HUES64 (cell line): ENCODE results near the gene CD99L2.

ENCODE experiments used
- H3K27ac ChIP-seq: 2 replicates; pipeline ENCODE4 v1.7.0; 2013; ENCODE audit warnings: low read depth, low read length, inconsistent platforms
- H3K27me3 ChIP-seq: 2 replicates; pipeline ENCODE4 v1.6.1; 2013; ENCODE audit warnings: mild to moderate bottlenecking, low read length; ENCODE audit not compliant: insufficient read depth
- H3K36me3 ChIP-seq: 2 replicates; pipeline ENCODE4 v1.6.1; 2013; ENCODE audit warnings: mild to moderate bottlenecking, low read length; ENCODE audit not compliant: insufficient read depth
- H3K4me1 ChIP-seq: 2 replicates; pipeline ENCODE4 v1.6.1; 2013; ENCODE audit warnings: mild to moderate bottlenecking, low read length, moderate library complexity; ENCODE audit not compliant: insufficient read depth
- H3K4me3 ChIP-seq: 2 replicates; pipeline ENCODE4 v1.5.1; 2013; ENCODE audit warnings: mild to moderate bottlenecking, low read length, moderate library complexity
- H3K9ac ChIP-seq: 2 replicates; pipeline ENCODE4 v1.6.1; 2013; ENCODE audit warnings: mild to moderate bottlenecking, low read depth, low read length
- H3K9me3 ChIP-seq: 2 replicates; pipeline ENCODE4 v1.6.1; 2013; ENCODE audit warnings: low read depth, low read length; ENCODE audit not compliant: insufficient read depth
- WGBS: fragments of 150-250, 120-280 bp; methylation state at CpG from one replicate; pipeline ENCODE4 v1.1.7; 2013; ENCODE audit warnings: missing lambda C conversion rate; 5-methylcytosine and 5-hydroxymethylcytosine counted together

Gene CD99L2

DNA sequence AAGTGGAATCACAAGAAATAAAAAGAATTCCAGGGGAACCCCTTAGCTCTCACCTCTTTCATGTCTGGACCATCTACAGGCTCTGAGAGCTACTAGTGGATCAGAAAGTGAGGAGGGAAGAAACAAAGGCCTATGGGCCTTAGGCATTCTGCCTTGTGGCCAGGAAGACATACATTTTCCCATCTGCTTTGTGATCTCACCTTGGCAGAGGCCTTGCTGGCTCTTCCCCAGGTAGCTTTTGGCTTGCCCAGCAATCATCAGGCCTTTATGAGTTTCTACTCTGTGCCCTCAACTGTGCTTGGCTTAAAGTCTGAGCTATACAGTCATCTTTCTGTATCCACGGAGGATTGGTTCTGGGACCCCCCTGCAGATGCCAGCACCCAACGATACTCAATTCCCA is 28.3 kb upstream of the CD99L2 start:
- 95% methylated on average over 2 of the region's 2 CpGs for WGBS
- no peak overlapping the region for H3K27ac ChIP-seq

DNA sequence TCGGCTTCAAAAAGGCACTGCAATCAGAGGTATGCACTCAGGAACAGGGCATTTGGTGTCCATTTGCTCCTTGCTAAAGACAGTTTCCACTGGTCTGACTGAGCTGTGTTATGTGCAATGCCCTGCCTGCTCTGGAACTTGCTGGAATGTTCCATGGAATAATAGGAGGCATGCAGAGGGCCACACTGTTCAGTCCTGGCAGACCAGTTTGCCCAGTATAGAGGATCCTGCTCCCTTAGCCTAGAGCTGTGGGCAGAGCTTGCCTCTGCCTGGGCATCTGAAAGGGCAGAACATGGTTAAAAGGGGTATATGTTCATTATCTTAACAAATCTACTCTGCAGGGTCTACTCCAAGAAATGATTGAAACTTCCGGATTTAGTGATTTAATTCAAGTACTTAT is 27.8 kb upstream of the CD99L2 start:
- no peaks in the 10 kb centered on the region for H3K36me3 ChIP-seq
- no peaks in the 10 kb centered on the region for H3K27me3 ChIP-seq
- WGBS: 78% methylated on average over 1 of the region's 2 CpGs
- H3K27ac ChIP-seq: no peak overlapping the region
- no peak overlapping the region for H3K9ac ChIP-seq
- H3K4me1 ChIP-seq: peaks cover 4% of the 10 kb centered on the region; the same call in 1 of the 2 replicates
- 0 out of 2 replicates have a peak, but pooled peaks cover 5% of the 10 kb centered on the region for H3K9me3 ChIP-seq
- H3K4me3 ChIP-seq: no peak overlapping the region

More for the DNA sequence above, 28.3 kb upstream of the CD99L2 start:
- Histone ChIP-seq H3K9ac (no peak overlapping the region), H3K9me3 (0 out of 2 replicates have a peak, but pooled peaks cover 5% of the 10 kb centered on the region), H3K36me3 (no peaks in the 10 kb centered on the region), H3K4me1 (peaks cover 4% of the 10 kb centered on the region; the same call in 1 of the 2 replicates), H3K27me3 (no peaks in the 10 kb centered on the region), H3K4me3 (no peak overlapping the region)

DNA sequence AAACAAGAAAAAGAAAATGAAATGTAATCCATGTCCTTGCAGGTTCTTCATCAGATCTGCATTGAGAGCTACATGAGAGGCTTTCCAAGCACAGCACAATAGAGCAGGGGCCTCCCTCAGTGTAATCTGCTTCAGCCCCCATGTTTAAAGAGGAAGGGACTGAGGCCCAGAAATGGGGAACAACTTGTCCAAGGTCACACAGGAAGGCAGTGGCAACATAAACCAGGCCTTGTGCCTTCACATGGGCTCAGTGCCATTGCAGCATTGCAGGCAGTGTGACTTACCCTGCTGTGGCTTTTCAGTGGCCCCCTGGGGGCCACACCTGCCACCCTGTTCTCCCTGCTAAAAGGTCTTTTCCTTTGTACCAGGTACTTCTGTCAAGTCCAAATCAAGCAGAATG is 20.9 kb upstream of the CD99L2 start:
- H3K9ac ChIP-seq: no peak overlapping the region
- H3K36me3 ChIP-seq: no peaks in the 10 kb centered on the region
- H3K27me3 ChIP-seq: no peaks in the 10 kb centered on the region
- no peak overlapping the region for H3K27ac ChIP-seq
- H3K9me3 ChIP-seq: 0 out of 2 replicates have a peak, but pooled peaks cover 5% of the 10 kb centered on the region
- H3K4me3 ChIP-seq: no peak overlapping the region
- H3K4me1 ChIP-seq: no peaks in the 10 kb centered on the region

DNA sequence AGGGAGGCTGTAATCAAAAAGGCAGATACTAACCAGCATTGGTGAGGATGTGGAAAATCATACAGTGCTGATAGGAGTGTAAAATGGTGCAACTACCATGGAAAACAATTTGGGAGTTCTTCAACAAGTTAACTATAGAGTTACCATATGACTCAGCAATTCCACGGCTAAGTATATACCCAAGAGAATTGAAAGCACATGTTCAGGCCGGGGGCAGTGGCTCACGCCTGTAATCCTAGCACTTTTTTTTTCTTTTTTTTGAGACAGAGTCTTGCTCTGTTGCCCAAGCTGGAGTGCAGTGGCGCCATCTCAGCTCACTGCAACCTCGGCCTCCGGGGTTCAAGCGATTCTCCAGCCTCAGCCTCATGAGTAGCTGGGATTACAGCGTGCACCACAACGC is 15.0 kb upstream of the CD99L2 start:
- H3K36me3 ChIP-seq: no peaks in the 10 kb centered on the region
- no peak overlapping the region for H3K9ac ChIP-seq
- H3K9me3 ChIP-seq: no peaks in the 10 kb centered on the region
- no peak overlapping the region for H3K4me3 ChIP-seq
- H3K27ac ChIP-seq: no peak overlapping the region
- no peaks in the 10 kb centered on the region for H3K4me1 ChIP-seq
- WGBS: 95% methylated on average over 9 of the region's 9 CpGs
- H3K27me3 ChIP-seq: no peaks in the 10 kb centered on the region

DNA sequence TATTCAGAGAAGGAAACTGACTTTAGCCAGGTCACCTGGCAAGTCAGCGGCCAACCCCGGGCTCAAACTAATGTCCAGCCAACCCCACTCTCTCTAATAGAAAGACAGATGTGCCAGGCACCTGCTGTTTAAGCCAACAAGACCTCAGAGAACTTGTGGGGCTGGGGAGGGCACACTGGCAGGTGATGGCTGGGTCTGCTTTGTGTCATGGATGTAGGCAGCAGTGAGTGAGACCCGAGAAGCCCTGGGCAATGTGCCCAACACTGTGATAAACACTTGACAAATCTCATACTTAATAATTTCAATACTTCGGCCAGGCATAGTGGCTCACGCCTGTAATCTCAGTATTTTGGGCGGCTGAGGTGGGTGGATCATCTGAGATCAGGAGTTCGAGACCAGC is 9.0 kb upstream of the CD99L2 start:
- Histone ChIP-seq H3K9ac (no peak overlapping the region), H3K36me3 (no peaks in the 10 kb centered on the region), H3K27me3 (no peaks in the 10 kb centered on the region), H3K9me3 (no peaks in the 10 kb centered on the region), H3K4me3 (no peak overlapping the region), H3K4me1 (peaks cover 20% of the 10 kb centered on the region), H3K27ac (no peak overlapping the region)
- 76% methylated on average over 7 of the region's 7 CpGs for WGBS

DNA sequence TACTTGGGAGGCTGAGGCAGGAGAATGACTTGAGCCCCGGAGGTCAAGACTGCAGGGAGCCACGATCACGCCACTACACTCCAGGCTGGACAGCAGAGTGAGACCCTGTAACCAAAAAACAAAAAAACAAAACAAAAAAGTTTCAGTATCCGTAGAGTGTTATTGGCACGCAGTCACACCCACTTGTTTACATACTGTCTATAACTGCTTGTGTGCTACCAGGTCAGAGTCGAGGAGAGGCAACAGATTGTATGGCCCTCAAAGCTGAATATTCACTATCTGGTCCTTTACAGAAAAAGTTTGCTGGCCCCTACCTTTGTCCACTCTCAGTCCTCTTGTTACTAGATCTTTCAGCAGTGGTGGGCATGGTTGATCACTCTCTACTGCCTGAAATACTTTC is 8.2 kb upstream of the CD99L2 start:
- Histone ChIP-seq H3K4me3 (no peak overlapping the region), H3K27me3 (no peaks in the 10 kb centered on the region), H3K9me3 (no peaks in the 10 kb centered on the region), H3K36me3 (no peaks in the 10 kb centered on the region), H3K27ac (no peak overlapping the region), H3K4me1 (peaks cover 25% of the 10 kb centered on the region), H3K9ac (no peak overlapping the region)
- WGBS: 79% methylated on average over 6 of the region's 6 CpGs

DNA sequence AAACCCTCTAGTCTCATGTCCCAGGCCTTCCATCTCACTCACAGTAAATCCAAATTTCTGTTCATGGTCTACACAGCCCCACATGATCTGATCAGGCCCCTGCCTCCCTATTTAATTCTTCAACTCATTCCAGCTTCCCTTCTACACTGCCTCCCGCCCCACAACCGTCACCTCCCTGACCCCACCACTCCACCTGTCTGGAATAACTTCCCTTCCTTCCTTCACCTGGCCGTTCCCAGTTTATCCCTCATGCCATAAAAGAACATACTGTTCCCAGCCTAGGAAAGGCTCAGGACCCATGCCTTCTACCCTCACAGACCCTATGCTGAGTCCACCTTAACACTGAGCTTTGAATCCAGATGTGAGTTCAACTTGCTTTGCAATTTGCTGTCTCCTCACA is 6.8 kb upstream of the CD99L2 start:
- no peaks in the 10 kb centered on the region for H3K36me3 ChIP-seq
- H3K27ac ChIP-seq: no peak overlapping the region
- no peak overlapping the region for H3K9ac ChIP-seq
- no peak overlapping the region for H3K4me3 ChIP-seq
- H3K27me3 ChIP-seq: peaks cover 2% of the 10 kb centered on the region; the same call in 1 of the 2 replicates
- no peaks in the 10 kb centered on the region for H3K9me3 ChIP-seq
- peaks cover 29% of the 10 kb centered on the region for H3K4me1 ChIP-seq
- WGBS: 88% methylated on average over 3 of the region's 3 CpGs

DNA sequence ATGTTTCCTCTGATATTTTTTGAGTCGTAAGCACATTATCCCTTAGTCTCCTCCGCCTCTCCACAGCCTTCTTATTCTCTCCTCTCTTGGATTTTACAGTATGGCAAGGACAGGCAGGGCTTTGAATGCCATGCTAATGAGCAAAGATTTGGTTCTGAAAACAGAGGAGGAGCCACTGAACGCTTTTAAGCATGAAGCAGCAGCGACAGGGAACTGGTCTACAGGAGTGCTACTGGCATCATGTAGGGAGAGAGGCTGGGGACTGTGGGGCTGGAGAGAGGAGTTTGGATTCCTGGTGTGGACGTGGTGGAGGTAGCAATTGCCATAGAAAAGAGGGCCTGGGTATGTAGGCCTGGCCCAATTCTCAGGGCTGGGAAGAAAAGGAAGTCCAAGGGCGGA is 4.6 kb upstream of the CD99L2 start:
- Histone ChIP-seq H3K36me3 (no peaks in the 10 kb centered on the region), H3K4me3 (peak overlapping the region; percentile 53), H3K4me1 (peaks cover 34% of the 10 kb centered on the region), H3K9me3 (no peaks in the 10 kb centered on the region), H3K9ac (peak overlapping the region; percentile 86), H3K27ac (peak overlapping the region; percentile 100), H3K27me3 (peaks cover 11% of the 10 kb centered on the region; the same call in 1 of the 2 replicates)
- WGBS: 20% methylated on average over 4 of the region's 6 CpGs

DNA sequence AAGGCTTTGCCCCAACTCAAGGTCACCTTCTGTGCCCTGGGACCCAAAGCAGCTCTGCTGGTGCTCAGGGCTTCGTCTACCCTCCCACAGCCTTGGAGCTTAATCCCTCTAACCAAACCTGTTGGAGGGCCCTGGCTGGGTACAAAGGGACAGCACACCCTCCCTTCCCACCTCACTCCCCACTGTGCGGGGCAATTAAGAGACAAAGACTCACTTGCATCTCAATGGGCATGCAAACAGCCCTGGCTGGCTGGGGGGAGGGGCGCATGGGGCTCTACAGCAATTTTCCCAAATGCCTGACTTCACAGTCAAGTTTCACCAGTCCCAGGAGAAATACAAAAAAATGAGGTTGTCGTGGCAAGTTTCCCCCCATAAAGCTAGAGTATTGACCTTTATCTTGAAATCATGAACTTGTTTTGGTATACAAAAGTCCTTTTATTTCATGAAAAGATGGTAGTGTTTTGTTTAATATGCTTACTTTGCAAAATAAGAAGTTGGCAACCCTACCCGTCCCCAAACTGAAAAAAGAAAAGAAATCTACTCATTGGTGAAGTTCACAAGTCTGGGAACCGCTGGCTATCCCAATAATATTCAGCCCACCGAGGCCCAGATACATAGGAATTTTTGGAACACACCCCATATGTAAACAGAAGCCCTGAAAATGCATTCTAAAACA is 4.1 kb upstream of the CD99L2 start:
- Histone ChIP-seq H3K36me3 (no peaks in the 10 kb centered on the region), H3K4me1 (peaks cover 34% of the 10 kb centered on the region), H3K27me3 (peaks cover 11% of the 10 kb centered on the region; the same call in 1 of the 2 replicates), H3K9me3 (no peaks in the 10 kb centered on the region), H3K9ac (peak overlapping the region; percentile 86), H3K27ac (peak overlapping the region; percentile 100), H3K4me3 (peak overlapping the region; percentile 53)
- WGBS: 0% methylated on average over 5 of the region's 7 CpGs

DNA sequence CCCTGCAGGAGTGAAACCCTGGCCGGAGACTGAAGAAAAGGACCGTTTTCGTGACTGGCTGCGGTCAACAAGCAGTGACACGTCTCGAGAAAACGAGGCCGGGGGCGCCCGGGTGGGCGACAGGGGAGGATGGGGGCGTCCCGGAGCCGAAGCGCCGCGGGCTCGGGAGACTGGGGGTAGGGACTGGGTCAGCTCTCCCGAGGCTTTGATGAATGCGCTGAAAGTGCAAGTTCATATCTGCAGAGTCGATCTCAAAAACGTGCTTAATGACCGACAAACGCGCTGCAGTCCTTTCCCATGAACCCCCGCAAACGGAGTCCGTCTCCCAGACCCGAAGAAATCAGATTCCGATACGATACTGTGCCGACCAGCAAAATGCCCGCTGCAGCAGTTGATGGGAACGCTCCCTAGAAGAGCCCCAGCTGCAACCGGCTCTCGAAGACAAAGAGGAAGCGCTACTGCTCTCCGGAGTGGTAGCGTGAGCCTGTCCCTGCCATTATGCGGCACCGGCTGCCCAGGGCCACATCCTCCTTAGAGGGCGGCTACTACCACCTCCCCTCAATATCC is 806 bp upstream of the CD99L2 start:
- no peaks in the 10 kb centered on the region for H3K36me3 ChIP-seq
- peak overlapping the region; percentile 77 for H3K4me3 ChIP-seq
- H3K27ac ChIP-seq: peak overlapping the region; percentile 71; the same call in 1 of the 2 replicates
- H3K9me3 ChIP-seq: no peaks in the 10 kb centered on the region
- H3K27me3 ChIP-seq: peaks cover 11% of the 10 kb centered on the region; the same call in 1 of the 2 replicates
- peak overlapping the region; percentile 86 for H3K9ac ChIP-seq
- H3K4me1 ChIP-seq: peaks cover 38% of the 10 kb centered on the region
- WGBS: 2% methylated on average over 42 of the region's 42 CpGs

DNA sequence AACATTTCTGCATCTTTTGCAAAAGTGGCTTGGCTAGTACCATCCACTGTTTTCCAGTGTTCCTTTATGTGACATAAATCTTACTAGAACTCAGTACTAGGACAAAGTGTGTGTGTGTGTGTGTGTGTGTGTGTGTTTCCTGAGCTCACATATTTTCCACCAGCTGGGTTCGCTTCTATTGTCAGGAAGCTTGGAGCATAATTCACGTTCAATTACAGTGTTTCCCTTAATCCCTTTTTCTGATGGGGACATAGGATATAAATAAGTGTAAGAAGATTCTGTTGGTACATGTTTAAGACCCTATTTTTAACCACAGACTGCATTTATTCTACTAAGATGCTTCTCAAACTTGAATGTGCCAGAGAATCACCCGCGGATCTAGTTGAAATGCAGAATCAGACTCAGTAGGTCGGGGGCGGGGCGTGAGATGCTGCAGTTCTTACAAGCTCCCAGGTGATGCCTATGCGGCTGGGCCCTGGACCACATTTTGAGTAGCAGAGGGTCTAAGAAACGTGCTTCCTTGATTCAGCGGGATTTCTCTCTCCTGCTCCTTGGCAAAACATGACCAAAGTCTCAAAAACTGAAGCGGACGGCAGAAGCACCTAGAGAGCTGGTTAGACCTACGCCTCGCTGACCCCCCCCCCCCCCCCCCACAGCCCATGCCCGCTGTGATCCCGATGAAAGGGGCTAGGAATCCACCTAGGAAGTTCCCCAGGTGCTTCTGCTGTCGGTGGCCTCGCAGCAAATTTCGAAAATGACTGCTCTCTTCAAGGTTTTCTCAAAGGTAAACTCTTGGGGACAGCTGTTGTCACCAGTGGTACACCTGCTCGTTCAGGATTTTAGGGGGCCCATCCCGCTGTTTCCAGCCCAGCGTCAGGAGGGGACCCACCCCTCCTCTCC is 797 bp downstream of the CD99L2 start:
- peak overlapping the region; percentile 78; the same call in 1 of the 2 replicates for H3K27ac ChIP-seq
- peak overlapping the region; percentile 90 for H3K9ac ChIP-seq
- peaks cover 23% of the 10 kb centered on the region for H3K4me1 ChIP-seq
- peaks cover 11% of the 10 kb centered on the region; the same call in 1 of the 2 replicates for H3K27me3 ChIP-seq
- H3K4me3 ChIP-seq: peak overlapping the region; percentile 80
- H3K9me3 ChIP-seq: no peaks in the 10 kb centered on the region
- WGBS: 1% methylated on average over 20 of the region's 22 CpGs
- H3K36me3 ChIP-seq: no peaks in the 10 kb centered on the region
